Osteoblast (primary cell): ENCODE measurements around the gene AP3S1. TPM values are rescaled to one million over a fixed set of nuclear protein-coding genes. Genes with fewer than 3 reads are reported as not detected.

Source experiments
- DNase-seq: peaks from one replicate; pipeline ENCODE4 v3.0.0; 2011; ENCODE audit warnings: low spot score, mixed read lengths; ENCODE audit not compliant: insufficient read length; ENCODE audit errors: missing footprints
- H2AFZ ChIP-seq: 2 replicates; pipeline ENCODE4 v1.6.0; 2011; ENCODE audit warnings: mild to moderate bottlenecking, low read length
- H3K27ac ChIP-seq: 2 replicates; pipeline ENCODE4 v1.5.1; 2011; ENCODE audit warnings: mild to moderate bottlenecking, low read depth, low read length, moderate library complexity
- H3K27me3 ChIP-seq: 2 replicates; pipeline ENCODE4 v1.6.0; 2012; ENCODE audit warnings: mild to moderate bottlenecking, control low read depth, inconsistent platforms, low read length, moderate library complexity; ENCODE audit not compliant: insufficient read depth
- H3K36me3 ChIP-seq: 2 replicates; pipeline ENCODE4 v1.5.1; 2011; ENCODE audit warnings: mild to moderate bottlenecking, low read length, control low read depth, moderate library complexity; ENCODE audit not compliant: insufficient read depth
- H3K4me1 ChIP-seq: 2 replicates; pipeline ENCODE4 v1.5.1; 2011; ENCODE audit warnings: mild to moderate bottlenecking, low read length, control low read depth, moderate library complexity; ENCODE audit not compliant: insufficient read depth
- H3K4me2 ChIP-seq: 2 replicates; pipeline ENCODE4 v1.6.0; 2011; ENCODE audit warnings: mild to moderate bottlenecking, low read length; ENCODE audit not compliant: insufficient read depth
- H3K4me3 ChIP-seq: fragments of 200-600 bp; sonication (generic); 3 replicates; pipeline ENCODE4 v1.5.1; 2012; ENCODE audit warnings: mild to moderate bottlenecking, low read length, inconsistent platforms; ENCODE audit not compliant: insufficient read depth
- H3K79me2 ChIP-seq: 2 replicates; pipeline ENCODE4 v1.6.0; 2012; ENCODE audit warnings: mild to moderate bottlenecking, low read length, control low read depth, inconsistent platforms; ENCODE audit not compliant: insufficient read depth
- H3K9me3 ChIP-seq: 2 replicates; pipeline ENCODE4 v1.5.1; 2011; ENCODE audit warnings: low read depth, low read length, control low read depth
- H4K20me1 ChIP-seq: 2 replicates; pipeline ENCODE4 v1.6.0; 2012; ENCODE audit warnings: mild to moderate bottlenecking, low read length, control low read depth; ENCODE audit not compliant: insufficient read depth
- CTCF ChIP-seq: IDR thresholded peaks from 2 replicates; pipeline ENCODE4 v1.5.1; 2011; ENCODE audit warnings: mild to moderate bottlenecking, low read depth, low read length, moderate library complexity; ENCODE audit errors: extremely low read depth
- total RNA-seq: library from RNA; depleted of rRNA; stranded (reverse); fragments of >200 nt; gene quantifications from 2 replicates; pipeline ENCODE4 v1.2.3, GENCODE V29; 2012

The AP3S1 gene
- total RNA-seq, 1 donor: 109 TPM

GRCh38 chr5:115831163-115831768 lies 10.5 kb upstream of the AP3S1 start:
- H3K4me2 ChIP-seq: no peak overlapping the region
- no peaks in the 10 kb centered on the region for H3K27me3 ChIP-seq
- H2AFZ ChIP-seq: no peak overlapping the region
- peaks cover 8% of the 10 kb centered on the region for H3K79me2 ChIP-seq
- H4K20me1 ChIP-seq: peaks cover 7% of the 10 kb centered on the region
- H3K4me1 ChIP-seq: no peaks in the 10 kb centered on the region
- TF ChIP-seq CTCF: peak; percentile 84
- no peak for DNase-seq
- no peaks in the 10 kb centered on the region for H3K9me3 ChIP-seq
- no peak overlapping the region for H3K4me3 ChIP-seq
- H3K36me3 ChIP-seq: peaks cover 53% of the 10 kb centered on the region
- no peak overlapping the region for H3K27ac ChIP-seq

- DNase-seq: no peak
- peaks cover 18% of the 10 kb centered on the region for H3K4me1 ChIP-seq
- no peak overlapping the region for H3K4me2 ChIP-seq
- peaks cover 44% of the 10 kb centered on the region for H3K79me2 ChIP-seq
- H3K27me3 ChIP-seq: no peaks in the 10 kb centered on the region
- H3K4me3 ChIP-seq: no peak overlapping the region
- H4K20me1 ChIP-seq: peaks cover 25% of the 10 kb centered on the region
- no peak for TF ChIP-seq CTCF
- no peak overlapping the region for H3K27ac ChIP-seq
- no peaks in the 10 kb centered on the region for H3K9me3 ChIP-seq
- H3K36me3 ChIP-seq: peaks cover 57% of the 10 kb centered on the region
- no peak overlapping the region for H2AFZ ChIP-seq
Measured at GRCh38 chr5:115835481-115835880, 6.3 kb upstream of the AP3S1 start.

GRCh38 chr5:115838885-115839518 lies 2.7 kb upstream of the AP3S1 start:
- peaks cover 36% of the 10 kb centered on the region for H3K36me3 ChIP-seq
- TF ChIP-seq CTCF: peak; percentile 60
- H2AFZ ChIP-seq: no peak overlapping the region
- no peaks in the 10 kb centered on the region for H3K9me3 ChIP-seq
- no peak for DNase-seq
- H3K4me3 ChIP-seq: peak overlapping the region; percentile 98
- H3K27me3 ChIP-seq: no peaks in the 10 kb centered on the region
- H3K4me2 ChIP-seq: peak overlapping the region; percentile 94
- H3K4me1 ChIP-seq: peaks cover 33% of the 10 kb centered on the region
- peak overlapping the region; percentile 28 for H3K27ac ChIP-seq
- peaks cover 33% of the 10 kb centered on the region for H4K20me1 ChIP-seq
- peaks cover 72% of the 10 kb centered on the region for H3K79me2 ChIP-seq

GRCh38 chr5:115840873-115841272 lies 862 bp upstream of the AP3S1 start:
- H3K4me1 ChIP-seq: peaks cover 36% of the 10 kb centered on the region
- peaks cover 40% of the 10 kb centered on the region for H4K20me1 ChIP-seq
- H3K79me2 ChIP-seq: peaks cover 84% of the 10 kb centered on the region
- no peaks in the 10 kb centered on the region for H3K27me3 ChIP-seq
- H2AFZ ChIP-seq: peak overlapping the region; percentile 100
- H3K27ac ChIP-seq: peak overlapping the region; percentile 94
- H3K36me3 ChIP-seq: peaks cover 19% of the 10 kb centered on the region
- no peak for DNase-seq
- H3K4me2 ChIP-seq: peak overlapping the region; percentile 94
- H3K9me3 ChIP-seq: no peaks in the 10 kb centered on the region
- no peak for TF ChIP-seq CTCF
- peak overlapping the region; percentile 98 for H3K4me3 ChIP-seq
